Activated naive CD8-positive, alpha-beta T cell treated with anti-CD3 and anti-CD28 coated beads, Interleukin-2, amount 50 U/mL, for 16 hours (primary cell): ENCODE measurements around the gene CASQ2.

ENCODE experiments used
- DNase-seq: peaks from one replicate; pipeline ENCODE4 v3.0.0-alpha.2; 2020; ENCODE audit warnings: low read depth, low spot score

Gene CASQ2

GRCh38 chr1:115729756-115730155, 38.8 kb downstream of the CASQ2 start:
- DNase-seq: no peak

- DNase-seq: no peak
Measured at GRCh38 chr1:115728341-115728740, 40.2 kb downstream of the CASQ2 start.

- DNase-seq: no peak
Measured at GRCh38 chr1:115727706-115728249, 40.7 kb downstream of the CASQ2 start.

GRCh38 chr1:115726570-115726969, 41.9 kb downstream of the CASQ2 start:
- DNase-seq: no peak

- no peak for DNase-seq
Measured at GRCh38 chr1:115726161-115726560, 42.4 kb downstream of the CASQ2 start.

- DNase-seq: no peak
Measured at GRCh38 chr1:115725600-115725999, 42.9 kb downstream of the CASQ2 start.

- DNase-seq: no peak
Measured at GRCh38 chr1:115723756-115724155, 44.8 kb downstream of the CASQ2 start.

- no peak for DNase-seq
Measured at GRCh38 chr1:115722221-115722620, 46.3 kb downstream of the CASQ2 start.

GRCh38 chr1:115719285-115719684, 49.2 kb downstream of the CASQ2 start:
- no peak for DNase-seq

- no peak for DNase-seq
Measured at GRCh38 chr1:115718011-115718754, 50.3 kb downstream of the CASQ2 start.

- DNase-seq: no peak
Measured at GRCh38 chr1:115717541-115717940, 51.0 kb downstream of the CASQ2 start.

- no peak for DNase-seq
Measured at GRCh38 chr1:115714572-115715141, 53.9 kb downstream of the CASQ2 start.

- DNase-seq: no peak
Measured at GRCh38 chr1:115713906-115714305, 54.6 kb downstream of the CASQ2 start.

GRCh38 chr1:115712911-115713609, 55.5 kb downstream of the CASQ2 start:
- DNase-seq: no peak

GRCh38 chr1:115710859-115711624, 57.5 kb downstream of the CASQ2 start:
- no peak for DNase-seq

GRCh38 chr1:115706587-115707425, 61.7 kb downstream of the CASQ2 start:
- DNase-seq: no peak

GRCh38 chr1:115705963-115706362, 62.6 kb downstream of the CASQ2 start:
- DNase-seq: no peak

- DNase-seq: no peak
Measured at GRCh38 chr1:115705085-115705951, 63.2 kb downstream of the CASQ2 start.

GRCh38 chr1:115702959-115703358, 65.6 kb downstream of the CASQ2 start:
- no peak for DNase-seq

- DNase-seq: no peak
Measured at GRCh38 chr1:115701090-115701489, 67.4 kb downstream of the CASQ2 start.
